NCI-H187 treated with DMSO at 0.1 percent for 48 hours (cell line): Measurements from ENCODE around the gene ARHGAP15.

Experiments used
- DNase-seq: peaks from one replicate; lab custom pipeline; 2025; lab: John Stamatoyannopoulos, UW

The ARHGAP15 gene

DNA sequence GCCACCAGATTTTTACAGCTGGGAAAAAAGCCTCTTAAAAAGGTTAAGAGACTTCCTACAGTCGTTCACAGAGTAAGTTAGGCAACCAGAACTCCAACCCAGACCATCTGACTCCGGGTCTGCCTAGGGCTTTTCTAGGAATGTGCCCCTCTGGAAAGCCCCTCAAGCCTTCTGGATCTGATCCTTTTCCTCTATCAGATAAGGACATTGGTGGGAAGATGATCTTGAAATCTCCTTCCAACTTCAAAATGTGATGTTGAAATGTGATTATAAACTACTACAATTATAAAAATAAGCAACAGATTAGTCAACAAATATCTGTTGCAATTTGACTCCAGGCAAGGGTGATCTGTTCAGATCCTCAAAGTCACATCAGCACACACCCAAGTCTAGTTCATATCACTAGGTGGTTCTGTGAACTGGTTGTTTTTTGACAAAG lies 270.4 kb downstream of the ARHGAP15 start:
- no peak for DNase-seq

DNA sequence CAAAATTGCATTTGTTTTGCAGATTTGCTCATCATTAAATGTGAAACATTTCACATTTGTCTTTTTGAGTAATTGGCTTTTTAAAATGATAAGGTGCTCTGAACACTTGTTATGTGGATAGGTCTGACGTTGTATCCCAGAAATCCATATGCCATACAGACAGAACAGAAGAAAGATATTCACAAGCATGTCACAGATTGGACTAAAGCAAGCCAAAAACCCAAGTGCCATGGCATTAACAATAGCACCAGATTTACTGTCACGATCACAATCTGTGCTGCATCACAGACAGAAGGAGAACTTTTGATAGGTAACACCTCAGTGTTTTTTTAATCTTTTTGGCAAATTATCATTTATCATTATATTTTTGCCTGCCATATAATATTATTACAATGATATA lies 272.6 kb downstream of the ARHGAP15 start:
- no peak for DNase-seq

DNA sequence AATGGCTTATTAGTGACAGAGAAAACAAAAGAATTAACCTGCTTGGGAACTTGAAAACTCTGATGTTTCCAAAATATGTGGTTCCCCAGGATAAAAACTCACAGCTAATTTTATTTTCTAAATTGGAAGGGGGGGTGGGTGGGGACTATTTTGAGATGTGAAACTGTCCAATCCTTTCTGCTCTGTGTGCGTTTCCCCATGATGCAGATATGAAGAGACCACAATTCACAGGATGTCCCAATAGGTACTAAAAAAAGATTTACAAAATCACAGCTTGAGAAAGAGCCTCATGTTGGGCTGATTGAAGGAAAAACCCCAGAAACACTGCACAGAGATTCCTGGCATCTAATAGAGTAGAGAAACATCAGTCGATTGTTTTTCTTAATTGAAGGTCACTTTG lies 273.2 kb downstream of the ARHGAP15 start:
- DNase-seq: no peak

DNA sequence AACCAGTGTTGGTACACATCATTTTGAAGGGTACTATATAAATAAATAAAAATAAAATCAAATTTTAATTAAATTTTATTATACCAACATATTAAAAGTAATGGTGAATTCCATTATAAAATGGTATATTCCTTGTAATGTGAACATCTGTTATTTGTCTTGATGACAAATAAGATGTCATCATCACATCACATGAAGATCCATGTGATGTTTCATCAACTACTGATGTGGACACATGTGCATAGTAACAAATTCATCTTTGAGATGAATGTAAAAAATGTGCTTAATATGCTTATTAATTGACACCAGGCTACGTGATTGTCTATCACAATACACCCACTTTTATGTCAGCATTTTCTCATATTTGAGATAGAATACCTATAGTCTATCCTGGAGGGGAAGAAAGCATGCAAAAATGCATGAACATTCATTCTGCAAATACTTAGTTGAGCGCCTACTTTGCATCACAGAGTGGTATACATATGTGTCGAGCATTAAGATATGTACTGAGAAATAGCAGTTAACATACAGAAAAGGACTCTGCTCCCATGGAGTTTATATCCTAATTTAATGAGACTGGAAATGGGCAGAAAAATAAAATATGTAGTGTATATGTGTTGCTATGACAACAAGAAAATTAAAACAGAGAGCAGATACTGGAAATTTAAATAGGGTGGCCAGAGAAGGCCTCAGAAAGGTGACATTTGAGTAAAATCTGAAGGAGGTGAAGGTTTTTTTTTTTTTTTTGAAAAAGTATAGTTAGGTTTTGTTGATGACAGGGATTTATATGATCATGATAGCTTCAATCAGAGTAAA lies 281.1 kb downstream of the ARHGAP15 start:
- DNase-seq: no peak

DNA sequence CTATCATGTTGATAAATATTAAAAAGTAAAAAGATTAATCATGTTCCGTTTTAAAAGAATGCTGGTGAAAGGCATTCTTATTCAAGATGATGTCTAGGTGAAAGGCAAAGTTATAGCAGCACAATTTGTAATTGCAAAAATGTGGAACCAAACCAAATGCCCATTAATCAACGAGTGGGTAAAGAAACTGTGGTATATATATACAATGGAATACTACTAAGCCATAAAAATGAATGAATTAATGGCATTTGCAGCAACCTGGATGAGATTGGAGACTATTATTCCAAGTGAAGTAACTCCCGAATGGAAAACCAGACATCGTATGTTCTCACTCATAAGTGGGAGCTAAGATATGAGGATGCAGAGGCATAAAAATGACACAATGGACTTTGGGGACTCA lies 286.4 kb downstream of the ARHGAP15 start:
- DNase-seq: no peak

DNA sequence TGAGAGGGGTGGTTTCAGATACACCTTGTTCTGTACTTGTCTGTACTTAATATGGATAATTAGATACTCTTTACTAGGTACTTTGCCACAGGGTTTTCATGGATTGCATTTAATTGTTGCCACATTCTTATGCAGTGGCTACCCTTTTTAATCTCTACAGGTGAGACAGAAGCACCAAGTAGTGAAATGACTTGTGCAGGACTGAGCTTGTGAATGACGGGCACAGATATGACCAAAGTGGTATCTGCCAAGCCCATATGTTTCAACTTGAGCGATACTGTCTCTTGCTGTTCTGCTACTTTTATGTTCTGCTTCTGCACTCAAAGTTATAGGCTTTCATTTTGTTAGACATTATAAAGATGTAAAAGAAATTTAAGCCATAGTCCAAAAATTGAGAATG lies 288.2 kb downstream of the ARHGAP15 start:
- DNase-seq: no peak

DNA sequence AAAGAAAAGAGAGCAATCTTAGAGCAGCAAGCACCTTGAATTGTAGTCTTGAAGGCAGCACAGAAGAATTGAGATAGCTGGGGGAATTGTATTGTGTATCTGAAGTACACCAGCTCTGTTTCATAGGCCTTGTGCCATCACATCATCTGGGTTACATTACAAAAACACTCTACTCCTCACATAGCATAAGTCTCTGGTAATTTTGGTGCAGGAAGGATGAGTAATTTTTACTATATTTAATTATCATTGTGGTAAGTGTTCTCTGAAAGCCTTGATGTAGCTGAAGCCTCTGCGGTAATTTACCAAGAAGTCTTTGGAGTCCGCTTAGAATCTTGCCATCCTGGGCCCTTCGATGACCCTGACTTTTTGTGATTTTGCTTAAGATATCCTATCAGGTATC lies 291.1 kb downstream of the ARHGAP15 start:
- DNase-seq: no peak

DNA sequence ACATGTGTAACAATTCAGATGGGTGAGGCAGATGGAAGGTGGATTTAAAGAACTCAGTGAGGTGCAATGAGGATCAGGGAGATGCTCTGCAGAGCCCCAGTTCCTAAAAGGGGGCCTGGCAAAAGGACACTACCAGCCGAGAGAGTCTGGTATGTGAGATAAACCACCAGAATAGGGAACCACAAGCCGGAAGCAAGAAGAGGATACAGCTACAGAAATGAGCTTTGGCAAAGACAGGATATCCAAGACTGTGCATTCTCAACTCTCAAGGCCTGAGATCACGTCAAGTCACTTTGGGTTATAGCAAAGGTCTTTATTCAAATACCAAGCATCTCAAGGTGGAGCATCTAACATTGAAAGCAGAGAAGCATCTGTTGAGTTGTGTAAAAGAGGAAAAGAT lies 293.5 kb downstream of the ARHGAP15 start:
- no peak for DNase-seq

DNA sequence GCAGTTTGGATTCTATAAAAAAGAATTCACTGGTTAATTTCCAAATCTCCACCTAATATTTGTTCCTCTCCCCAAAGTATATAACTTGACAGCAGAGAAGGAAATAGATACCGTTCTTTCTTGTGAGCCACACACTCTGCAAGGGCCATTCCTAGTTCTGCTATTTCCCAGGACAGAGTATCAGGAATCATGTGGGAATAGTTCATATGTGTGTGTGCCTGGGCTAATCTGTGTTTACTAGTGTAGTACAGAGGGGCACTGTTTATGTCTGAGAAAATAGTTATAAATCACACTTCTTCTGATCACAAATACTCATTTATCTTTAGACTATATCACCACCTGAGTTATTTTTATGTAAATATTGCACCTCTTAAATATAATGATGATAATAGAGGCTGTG lies 296.7 kb downstream of the ARHGAP15 start:
- no peak for DNase-seq

DNA sequence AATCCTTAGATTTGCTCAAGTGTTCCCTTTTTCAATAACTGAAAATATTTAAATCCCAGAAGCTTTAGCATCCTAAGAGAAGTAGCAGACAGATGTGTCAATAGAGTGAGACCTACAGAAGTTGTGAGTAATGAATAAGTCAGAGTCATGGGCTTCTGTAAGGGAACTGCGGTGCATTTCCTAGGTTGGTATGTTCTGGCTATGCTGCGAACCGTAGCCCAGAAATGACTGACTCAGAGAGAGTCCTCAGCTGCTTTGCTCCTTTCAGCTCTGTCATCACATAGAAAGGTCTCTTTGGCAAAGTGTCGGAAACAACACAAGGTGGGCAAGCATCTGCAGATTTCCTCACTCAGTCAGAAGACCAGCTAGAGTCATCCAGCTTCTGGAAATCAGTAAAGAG lies 297.1 kb downstream of the ARHGAP15 start:
- DNase-seq: no peak

DNA sequence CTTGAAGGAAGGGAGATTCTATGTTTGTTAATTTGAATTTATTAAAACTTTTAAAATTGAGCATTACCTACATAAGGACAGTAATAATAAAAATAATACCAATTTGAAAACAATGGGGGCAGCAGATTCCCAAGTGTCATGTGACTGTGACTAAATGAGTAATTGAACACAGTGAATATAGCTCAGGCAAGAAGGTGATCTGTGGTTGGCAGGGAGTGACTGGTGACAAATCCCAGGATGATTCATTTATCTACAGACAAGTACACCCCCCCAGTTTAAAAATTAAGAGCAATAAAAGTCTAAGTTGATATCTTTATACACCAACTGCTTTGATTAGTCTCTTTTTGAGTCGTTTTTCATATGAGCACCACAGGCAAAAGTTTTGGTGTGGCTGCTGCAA lies 299.5 kb downstream of the ARHGAP15 start:
- no peak for DNase-seq

DNA sequence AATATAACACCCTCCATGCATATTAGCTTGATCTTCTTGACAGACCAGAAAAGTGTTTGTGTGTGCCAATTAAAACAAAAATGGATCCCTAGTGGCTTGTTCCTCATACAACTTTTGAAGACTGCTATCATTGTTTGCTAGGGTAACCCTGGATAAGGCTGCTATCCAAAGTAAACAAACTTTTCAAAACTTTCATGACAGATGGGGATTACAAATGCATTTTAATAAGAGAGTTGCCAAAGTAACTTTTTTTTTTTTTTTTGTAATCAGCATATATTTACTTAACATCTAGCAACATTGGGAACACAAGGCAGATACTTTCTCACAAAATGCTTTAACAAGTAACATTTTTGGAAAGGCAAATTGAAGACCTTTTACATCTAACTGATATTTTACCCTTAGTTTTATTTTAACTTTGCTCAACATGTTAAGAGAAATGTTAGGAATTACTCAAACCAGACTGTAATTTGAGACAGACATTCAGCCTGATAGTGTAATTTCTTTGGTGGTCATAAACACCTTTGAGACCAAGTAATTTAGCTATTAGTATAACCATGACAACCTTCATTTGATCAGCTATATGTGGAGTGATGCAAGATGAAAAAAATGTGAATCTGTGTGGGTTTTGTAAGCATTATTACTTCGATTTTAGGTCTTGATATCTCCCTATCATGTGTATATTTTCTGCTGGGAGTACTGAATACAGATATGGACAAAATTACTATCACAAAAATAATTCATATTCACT lies 300.9 kb downstream of the ARHGAP15 start:
- no peak for DNase-seq

DNA sequence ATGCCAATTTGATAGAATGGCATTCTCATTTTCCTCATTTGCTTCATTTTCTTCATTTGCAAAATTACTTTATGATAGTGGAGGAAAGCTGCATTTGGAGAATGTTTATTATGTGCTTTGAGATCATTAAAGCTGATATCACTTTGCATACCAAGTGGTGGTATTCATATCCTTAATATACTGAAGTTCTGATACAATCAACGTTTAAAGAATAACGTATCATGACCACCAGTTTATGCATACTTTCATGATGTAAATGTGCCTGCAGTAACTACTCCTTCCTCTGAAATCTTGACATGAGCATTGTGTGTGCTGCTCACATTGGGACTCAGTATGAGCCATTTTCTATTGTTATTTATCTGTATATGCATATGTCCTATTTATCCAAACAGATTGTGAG lies 302.1 kb downstream of the ARHGAP15 start:
- DNase-seq: no peak

DNA sequence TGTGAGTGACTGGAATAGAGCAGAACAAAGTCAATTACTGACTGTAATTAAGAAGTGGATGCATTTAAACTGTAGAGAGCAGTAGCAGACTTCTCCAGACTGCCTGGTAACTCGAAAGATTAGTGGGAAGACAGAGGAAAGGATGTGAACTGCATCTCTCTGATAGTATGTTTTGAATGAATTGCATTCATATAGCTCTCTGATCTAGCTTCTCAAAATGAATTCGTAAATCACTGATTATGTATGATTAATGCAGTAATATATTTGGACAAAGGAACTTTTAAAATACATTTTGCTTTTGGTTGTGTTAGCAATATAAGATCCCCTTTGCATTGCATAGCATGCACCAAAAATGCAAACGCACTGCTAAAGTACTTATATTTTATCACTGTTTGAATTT lies 304.0 kb downstream of the ARHGAP15 start:
- no peak for DNase-seq

DNA sequence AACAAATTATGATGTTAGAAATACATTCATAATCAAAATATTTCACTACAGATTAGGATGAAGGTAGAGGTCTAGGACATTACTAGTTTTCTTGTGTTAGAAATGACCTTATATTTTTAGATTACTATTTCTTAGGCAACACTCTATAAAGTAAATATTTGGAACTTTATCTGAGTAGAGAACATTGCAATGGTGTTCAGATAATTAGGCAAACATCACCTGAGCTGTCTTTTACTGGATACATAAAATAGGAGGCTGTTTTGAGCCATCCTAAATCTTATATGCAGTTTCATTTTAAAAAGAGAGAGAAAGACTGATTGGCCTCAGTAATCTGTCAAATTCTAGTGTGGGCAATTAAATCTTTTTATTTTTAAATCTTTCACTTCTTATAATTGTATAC lies 304.6 kb downstream of the ARHGAP15 start:
- no peak for DNase-seq

DNA sequence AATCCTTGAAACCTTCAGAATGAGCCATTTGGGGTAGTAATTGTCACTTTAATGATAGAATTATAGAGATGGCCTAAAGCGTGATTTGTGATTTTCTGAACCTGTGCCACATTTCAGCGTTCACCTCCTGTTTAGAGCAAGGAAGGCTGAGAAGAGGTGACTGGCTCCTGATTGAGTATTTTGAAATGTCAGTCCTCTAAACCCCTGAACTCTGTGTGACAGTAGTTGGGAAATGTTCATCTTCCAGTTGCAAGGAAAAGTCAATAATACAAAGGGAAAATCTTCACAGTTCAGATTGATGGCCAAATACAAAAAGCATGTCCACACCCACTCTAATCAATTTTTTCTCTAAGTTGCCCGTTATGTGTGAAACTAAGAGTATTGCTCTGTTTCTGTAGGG lies 305.2 kb downstream of the ARHGAP15 start:
- DNase-seq: no peak

DNA sequence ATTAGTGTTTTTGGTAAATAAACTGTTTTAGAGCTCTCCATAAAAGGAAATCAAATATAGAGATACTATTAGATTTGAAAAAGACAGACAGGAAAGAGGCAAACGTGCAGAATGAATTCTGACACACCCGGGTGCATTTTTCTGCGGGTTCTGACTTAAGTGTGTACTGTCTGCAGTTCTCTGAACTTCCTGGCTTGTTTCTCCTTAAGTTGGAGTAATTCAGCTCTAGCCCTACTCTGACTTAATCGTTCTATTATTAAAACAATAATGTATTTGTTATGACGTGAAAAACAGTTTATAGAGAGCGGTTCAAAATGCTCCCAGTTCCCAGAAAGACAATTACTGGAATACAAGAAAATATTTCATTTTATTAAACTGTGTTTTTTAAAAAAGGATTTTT lies 305.9 kb downstream of the ARHGAP15 start:
- no peak for DNase-seq

DNA sequence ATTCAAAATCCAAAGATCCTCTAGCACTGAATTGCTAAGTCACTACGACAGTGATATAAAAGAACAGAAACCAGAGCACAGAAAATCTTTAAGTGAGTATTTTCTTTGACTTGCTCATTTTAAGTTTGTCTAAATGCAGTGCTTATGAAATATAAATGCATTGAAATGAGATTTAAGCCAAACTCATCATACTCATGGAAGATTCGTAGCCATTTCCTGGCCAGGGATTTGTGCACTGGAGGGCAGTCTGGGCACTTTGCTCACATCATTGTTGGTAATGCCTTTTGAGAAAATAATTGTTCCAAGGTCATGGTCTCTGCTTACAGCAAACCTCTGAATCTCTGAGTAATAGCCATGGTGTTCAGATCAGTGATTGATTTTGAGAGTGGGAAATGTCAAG lies 307.7 kb downstream of the ARHGAP15 start:
- DNase-seq: no peak

DNA sequence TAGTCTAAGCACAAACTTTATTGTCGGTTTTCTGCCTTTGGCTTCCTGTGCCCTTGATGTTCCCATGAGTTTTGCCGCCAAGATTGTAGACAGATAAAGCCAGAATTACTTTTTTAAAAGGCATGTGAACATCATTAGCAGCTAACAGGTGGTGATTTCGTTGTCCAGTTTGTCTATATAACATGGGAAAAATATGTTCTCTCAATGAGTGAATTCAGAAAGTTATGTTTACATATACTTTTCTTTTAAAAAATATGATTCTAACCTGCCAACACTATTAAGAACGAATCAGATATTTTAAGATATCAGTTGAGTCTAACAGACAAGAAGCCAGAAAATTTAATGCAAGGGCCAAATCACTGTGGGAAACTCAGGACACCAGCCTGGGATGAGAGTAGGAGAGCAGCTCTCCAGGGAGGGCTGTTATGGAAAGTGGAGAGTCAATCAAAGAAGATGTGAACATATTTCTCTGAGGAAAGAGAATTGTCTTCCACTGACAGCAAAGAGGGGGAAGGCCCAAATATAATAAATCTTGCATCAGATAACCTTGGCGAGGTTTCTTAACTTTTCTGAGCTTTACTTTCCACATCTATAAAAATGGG lies 311.3 kb downstream of the ARHGAP15 start:
- no peak for DNase-seq

DNA sequence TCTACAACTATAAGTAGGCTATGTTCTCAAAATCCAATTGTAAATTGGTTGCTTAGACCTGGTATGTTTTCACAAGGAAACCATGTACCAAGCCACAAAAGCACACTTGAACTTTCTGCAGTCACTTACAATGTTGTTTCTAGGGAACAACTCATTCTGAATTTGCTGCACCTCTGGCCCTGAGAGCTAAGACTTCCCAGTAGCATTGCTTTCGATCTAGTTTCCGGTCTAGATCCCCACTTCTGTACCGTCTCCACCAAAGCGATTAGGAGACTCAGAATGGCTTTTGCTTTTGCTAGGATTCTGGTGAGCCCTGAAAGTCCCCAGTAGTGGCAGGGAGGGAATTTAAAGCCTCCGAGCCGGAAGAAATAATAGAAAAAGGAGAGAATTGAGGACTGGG lies 313.0 kb downstream of the ARHGAP15 start:
- DNase-seq: no peak

DNA sequence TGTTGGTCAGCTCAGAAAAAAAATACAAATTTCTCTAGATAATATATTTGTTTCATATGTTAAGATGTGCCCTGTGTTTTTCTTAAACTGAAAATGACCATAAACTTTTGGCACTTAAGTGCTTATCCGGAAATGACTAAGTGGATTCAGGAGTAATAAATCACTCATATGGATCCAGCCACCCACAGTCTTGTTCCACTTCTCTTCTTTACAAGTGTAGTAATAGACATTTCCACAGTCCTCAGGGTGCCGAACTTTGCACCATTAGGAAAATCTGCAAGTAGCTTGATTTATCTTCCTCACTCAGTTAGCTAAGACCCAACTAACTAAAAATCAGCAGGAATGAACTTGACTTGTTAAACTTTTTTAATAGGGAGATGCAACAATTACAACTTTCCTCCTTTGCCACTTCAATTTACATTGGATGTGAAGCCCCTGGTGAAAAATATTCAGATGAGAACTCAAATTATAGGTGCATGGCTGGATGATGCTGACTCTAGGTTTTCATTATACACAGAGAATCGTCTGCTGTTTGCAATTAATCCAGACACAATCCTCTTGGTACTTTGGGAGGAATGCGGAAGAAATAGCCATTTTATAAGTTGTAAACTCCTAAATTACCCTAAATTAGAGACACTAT lies 322.5 kb downstream of the ARHGAP15 start:
- DNase-seq: no peak

DNA sequence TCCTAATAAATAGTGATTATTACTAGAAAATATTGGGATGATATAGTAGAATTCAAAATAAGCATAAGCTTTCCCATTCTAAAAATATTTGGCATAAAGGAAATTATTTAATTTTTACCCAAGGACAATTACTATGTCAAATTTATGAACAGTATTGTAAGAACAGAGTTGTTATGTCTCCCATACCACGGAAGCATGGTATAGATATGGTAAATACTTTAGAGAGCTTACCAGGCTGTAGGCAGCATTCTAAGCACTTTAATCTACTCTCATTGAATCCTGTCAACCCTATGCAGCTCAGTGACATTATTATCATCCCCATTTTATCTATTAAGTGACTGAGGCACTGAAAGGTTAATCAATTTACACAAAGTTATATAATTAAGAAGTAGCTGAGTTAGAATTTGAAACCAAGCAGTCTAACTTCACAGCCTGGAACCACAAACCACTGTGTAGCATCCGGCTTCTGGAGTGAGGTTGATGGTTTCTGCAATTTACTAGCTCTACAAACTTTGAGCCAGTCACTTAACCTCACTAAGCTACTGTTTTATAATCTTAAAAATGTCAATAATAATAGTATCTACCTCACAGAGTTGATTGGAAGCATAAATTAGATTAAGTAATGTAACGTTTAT lies 323.7 kb downstream of the ARHGAP15 start:
- DNase-seq: no peak
